Ishikawa (cell line): ENCODE data around the gene LNPEP.
A peak's percentile ranks its signal among the peaks of the same experiment; 100 is the strongest.

ENCODE experiments used
- CEBPB ChIP-seq: IDR thresholded peaks from 2 replicates; pipeline ENCODE4 v1.6.1; 2012
- CREB1 ChIP-seq: IDR thresholded peaks from 2 replicates; pipeline ENCODE4 v1.6.1; 2012; ENCODE audit warnings: low read depth
- EGR1 ChIP-seq: IDR thresholded peaks from 2 replicates; pipeline ENCODE4 v1.6.1; 2012
- EP300 ChIP-seq: IDR thresholded peaks from 2 replicates; pipeline ENCODE4 v1.6.1; 2012; ENCODE audit warnings: borderline replicate concordance
- FOXM1 ChIP-seq: IDR thresholded peaks from 2 replicates; pipeline ENCODE4 v1.6.1; 2012; ENCODE audit warnings: low read depth, borderline replicate concordance
- MAX ChIP-seq: IDR thresholded peaks from 2 replicates; pipeline ENCODE4 v1.6.1; 2012
- NFIC ChIP-seq: IDR thresholded peaks from 2 replicates; pipeline ENCODE4 v1.6.1; 2012
- RAD21 ChIP-seq: IDR thresholded peaks from 2 replicates; pipeline ENCODE4 v1.6.1; 2012; ENCODE audit warnings: low read depth
- REST ChIP-seq: IDR thresholded peaks from 2 replicates; pipeline ENCODE4 v1.6.1; 2012; ENCODE audit warnings: low read depth, mild to moderate bottlenecking
- TAF1 ChIP-seq: IDR thresholded peaks from 2 replicates; pipeline ENCODE4 v1.6.1; 2012; ENCODE audit warnings: low read depth, mild to moderate bottlenecking
- TCF12 ChIP-seq: IDR thresholded peaks from 2 replicates; pipeline ENCODE4 v1.6.1; 2012; ENCODE audit warnings: low read depth
- TEAD4 ChIP-seq: IDR thresholded peaks from 2 replicates; pipeline ENCODE4 v1.6.1; 2012
- USF1 ChIP-seq: IDR thresholded peaks from 2 replicates; pipeline ENCODE4 v1.6.1; 2012
- YY1 ChIP-seq: IDR thresholded peaks from 2 replicates; pipeline ENCODE4 v1.6.1; 2012; ENCODE audit warnings: low read depth
- ZBTB7A ChIP-seq: IDR thresholded peaks from 2 replicates; pipeline ENCODE4 v1.6.1; 2012; ENCODE audit warnings: low read depth

Gene LNPEP

GRCh38 chr5:96966801-96967200 lies 30.9 kb downstream of the LNPEP start:
- TF ChIP-seq TEAD4: no peak
- TF ChIP-seq REST: no peak
- no peak for TF ChIP-seq CEBPB
- no peak for TF ChIP-seq YY1
- TF ChIP-seq MAX: no peak
- TF ChIP-seq EP300: no peak
- no peak for TF ChIP-seq ZBTB7A
- no peak for TF ChIP-seq CREB1
- no peak for TF ChIP-seq NFIC
- no peak for TF ChIP-seq EGR1
- TF ChIP-seq TAF1: no peak
- no peak for TF ChIP-seq RAD21
- TF ChIP-seq FOXM1: no peak
- TF ChIP-seq USF1: no peak
- TF ChIP-seq TCF12: no peak

- TF ChIP-seq MAX (no peak), CEBPB (no peak), TEAD4 (no peak), RAD21 (no peak), YY1 (no peak), REST (no peak), EGR1 (no peak), ZBTB7A (no peak), USF1 (no peak), EP300 (no peak), CREB1 (no peak)
These were observed 31.5 kb downstream of the LNPEP start for GRCh38 chr5:96967400-96967799.

GRCh38 chr5:96968074-96968473 lies 32.2 kb downstream of the LNPEP start:
- TF ChIP-seq USF1: no peak
- 0 out of 2 replicates have a peak, but pooled peaks have one; percentile 9 for TF ChIP-seq TEAD4

GRCh38 chr5:96968614-96969013 lies 32.7 kb downstream of the LNPEP start:
- TF ChIP-seq NFIC: no peak
- TF ChIP-seq FOXM1: no peak
- no peak for TF ChIP-seq TAF1
- no peak for TF ChIP-seq CREB1
- TF ChIP-seq YY1: no peak
- TF ChIP-seq REST: no peak
- no peak for TF ChIP-seq RAD21
- TF ChIP-seq MAX: no peak
- no peak for TF ChIP-seq CEBPB
- TF ChIP-seq EGR1: no peak
- no peak for TF ChIP-seq ZBTB7A
- no peak for TF ChIP-seq TCF12
- no peak for TF ChIP-seq USF1
- no peak for TF ChIP-seq TEAD4
